ENCODE results near the gene MARCO.

DNA sequence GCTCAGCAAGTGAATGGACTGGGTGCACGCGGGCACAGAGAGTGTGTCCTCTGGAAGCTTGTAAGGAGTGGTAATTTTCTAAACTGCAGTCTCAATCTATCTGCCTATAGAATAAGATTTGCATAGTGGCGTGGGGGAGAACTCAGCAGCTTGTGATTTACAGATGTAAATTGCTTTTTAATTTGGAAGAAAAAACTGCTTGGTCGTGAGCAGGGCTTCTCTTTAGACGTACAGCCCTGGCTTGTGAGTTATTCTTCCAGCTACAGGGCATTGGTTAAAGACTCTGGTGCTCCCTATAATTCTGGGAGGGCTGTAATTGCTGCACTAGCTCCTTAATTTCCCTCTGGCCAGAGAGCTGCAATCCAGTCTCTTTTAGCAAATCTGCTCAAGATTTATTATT is 84.9 kb downstream of the MARCO start:
- no peak for TF ChIP-seq POLR2A (IDR thresholded peaks at IDR 0.05)
- TF ChIP-seq, protein P1, sequence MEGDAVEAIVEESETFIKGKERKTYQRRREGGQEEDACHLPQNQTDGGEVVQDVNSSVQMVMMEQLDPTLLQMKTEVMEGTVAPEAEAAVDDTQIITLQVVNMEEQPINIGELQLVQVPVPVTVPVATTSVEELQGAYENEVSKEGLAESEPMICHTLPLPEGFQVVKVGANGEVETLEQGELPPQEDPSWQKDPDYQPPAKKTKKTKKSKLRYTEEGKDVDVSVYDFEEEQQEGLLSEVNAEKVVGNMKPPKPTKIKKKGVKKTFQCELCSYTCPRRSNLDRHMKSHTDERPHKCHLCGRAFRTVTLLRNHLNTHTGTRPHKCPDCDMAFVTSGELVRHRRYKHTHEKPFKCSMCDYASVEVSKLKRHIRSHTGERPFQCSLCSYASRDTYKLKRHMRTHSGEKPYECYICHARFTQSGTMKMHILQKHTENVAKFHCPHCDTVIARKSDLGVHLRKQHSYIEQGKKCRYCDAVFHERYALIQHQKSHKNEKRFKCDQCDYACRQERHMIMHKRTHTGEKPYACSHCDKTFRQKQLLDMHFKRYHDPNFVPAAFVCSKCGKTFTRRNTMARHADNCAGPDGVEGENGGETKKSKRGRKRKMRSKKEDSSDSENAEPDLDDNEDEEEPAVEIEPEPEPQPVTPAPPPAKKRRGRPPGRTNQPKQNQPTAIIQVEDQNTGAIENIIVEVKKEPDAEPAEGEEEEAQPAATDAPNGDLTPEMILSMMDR (IDR thresholded peaks at IDR 0.05), result no peak
- TF ChIP-seq POLR2AphosphoS5 (IDR thresholded peaks at IDR 0.05), result no peak
- no peak for TF ChIP-seq EP300 (IDR thresholded peaks at IDR 0.05)

All from stomach (tissue), 4 donors.